Spleen (tissue), 11 donors: ENCODE measurements around the gene NCAPG2. TPM values are rescaled to one million over a fixed set of nuclear protein-coding genes. Genes with fewer than 3 reads are reported as not detected.
"Not testable (repeated sequence)": the region's sequence is repeated elsewhere in the genome, so short reads cannot be mapped to it uniquely, and the experiment has no call there.

Experiments used
- DNase-seq: peaks from one replicate; pipeline ENCODE4 v3.0.0-alpha.2; 2020
- H3K27ac ChIP-seq, 8 donors: fragments of 200-600 bp; sonication (generic) in 7 of 8; 1 replicate in 4 of 8; 2 replicates in 4 of 8; pipeline versions ENCODE4 v1.5.0 to v1.8.0; 2016 to 2021; ENCODE audit warnings: inconsistent platforms in 4 of 8, mild to moderate bottlenecking in 4 of 8, moderate library complexity in 1 of 8
- H3K27me3 ChIP-seq, 7 donors: fragments of 200-600 bp; sonication (generic) in 6 of 7; replicated peaks in 1 of 7; 1 replicate in 4 of 7; 2 replicates in 3 of 7; pipeline versions ENCODE4 v1.5.0 to v1.8.0; 2016 to 2021; ENCODE audit warnings: inconsistent platforms in 3 of 7, mild to moderate bottlenecking in 1 of 7
- H3K36me3 ChIP-seq, 6 donors: fragments of 200-600 bp; sonication (generic) in 5 of 6; 1 replicate in 4 of 6; 2 replicates in 2 of 6; pipeline versions ENCODE4 v1.5.0 to v1.8.0; 2016 to 2021; ENCODE audit warnings: inconsistent platforms in 2 of 6
- H3K4me1 ChIP-seq, 6 donors: fragments of 200-600 bp; sonication (generic) in 5 of 6; 1 replicate in 3 of 6; 2 replicates in 3 of 6; pipeline versions ENCODE4 v1.5.0 to v1.8.0; 2016 to 2021; ENCODE audit warnings: inconsistent platforms in 3 of 6
- H3K4me3 ChIP-seq, 8 donors: fragments of 200-600 bp; sonication (generic) in 7 of 8; 1 replicate in 4 of 8; 2 replicates in 4 of 8; pipeline versions ENCODE4 v1.5.0 to v1.8.0; 2016 to 2021; ENCODE audit warnings: inconsistent platforms in 4 of 8, mild to moderate bottlenecking in 4 of 8, moderate library complexity in 2 of 8
- H3K9me3 ChIP-seq, 8 donors: fragments of 200-600 bp; sonication (generic) in 7 of 8; 1 replicate in 4 of 8; 2 replicates in 4 of 8; pipeline versions ENCODE4 v1.5.0 to v1.8.0; 2016 to 2021; ENCODE audit warnings: inconsistent platforms in 4 of 8
- POLR2A ChIP-seq, 3 donors: fragments of 450-650 bp; IDR thresholded peaks; one replicate each; pipeline ENCODE4 v1.5.1; 2017; ENCODE audit warnings: antibody characterized with exemption in 3 of 3, mild to moderate bottlenecking in 1 of 3
- POLR2AphosphoS5 ChIP-seq, 3 donors: sonication (generic); formaldehyde crosslinking; IDR thresholded peaks; one replicate each; pipeline ENCODE4 v1.5.1; 2017; ENCODE audit warnings: antibody characterized with exemption in 3 of 3
- WGBS, 5 donors: extraction: QIAGEN DNeasy Blood & Tissue Kit in 3 of 5; methylation state at CpG; one replicate each; pipeline versions ENCODE4 v1.1.5 to v1.1.7; 2013 to 2018; 5-methylcytosine and 5-hydroxymethylcytosine counted together
- intact Hi-C: fragments of 100-400 bp; cut with DNase I; formaldehyde crosslinking; loops from one replicate; pipeline ENCODE4 v1.15.0; 2023; ENCODE audit warnings: low total_unique reads
- polyA plus RNA-seq, 3 donors: library from polyadenylated mRNA; stranded (reverse); fragments of 200-250 nt; gene quantifications; one replicate each; pipeline ENCODE4 v1.2.1, GENCODE V29; 2013
- total RNA-seq, 7 donors: library from RNA; depleted of rRNA in 3 of 7; stranded (reverse); fragments of >200 nt in 3 of 7; fragmentation: NEBNext Ultra II Directional in 4 of 7; extraction: Animal tissue kit (Norgen Biotek cat#: 25700) in 4 of 7; gene quantifications; one replicate each; pipeline versions ENCODE4 v1.1.0 to v1.2.1, GENCODE V29; 2016 to 2021
- TF ChIP-seq, protein P1 (sequence below), 11 experiments: fragments of 200-600 bp in 7 of 11; fragments of 450-650 bp in 4 of 11; sonication (generic) in 4 of 11; IDR thresholded peaks in 8 of 11; conservative IDR thresholded peaks in 3 of 11; 1 replicate in 7 of 11; 2 replicates in 4 of 11; pipeline versions ENCODE4 v1.4.0 to v1.8.0; 2016 to 2021; ENCODE audit warnings: antibody characterized with exemption in 11 of 11, inconsistent platforms in 4 of 11, mild to moderate bottlenecking in 1 of 11
- donor health status: healthy with polysubstance abuse.
- donor health status: DM: no; HTN: no; CAD: no; lungs with moderate emphysema.
- donor health status: DM: no; HTN: no; CAD: no.
- donor health status: Bipolar disorder and iron deficiency.
- donor health status: healthy.
- donor health status: DM: no; HTN: no; CAD: no.
- donor health status: DM: yes; HTN: yes; CAD: no.

Gene NCAPG2
- total and polyA plus RNA-seq, 10 donors, result 2.2 to 18.0 (median 10.8) TPM

DNA sequence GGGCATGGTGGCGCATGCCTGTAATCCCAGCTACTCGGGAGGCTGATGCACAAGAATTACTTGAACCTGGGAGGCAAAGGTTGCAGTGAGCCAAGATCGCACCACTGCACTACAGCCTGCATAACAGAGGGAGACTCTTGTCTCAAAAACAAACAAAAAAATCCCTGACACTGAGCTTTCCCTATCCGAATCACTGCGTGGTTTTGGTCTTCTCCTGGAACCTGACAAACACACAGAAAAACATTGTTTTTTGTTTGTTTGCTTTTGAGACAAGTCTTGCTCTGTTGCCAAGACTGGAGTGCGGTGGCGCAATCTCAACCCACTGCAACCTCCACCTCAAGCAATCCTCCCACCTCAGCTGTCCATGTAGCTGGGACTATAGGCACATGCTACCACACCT is 66.6 kb downstream of the NCAPG2 start:
- no peak for TF ChIP-seq POLR2AphosphoS5 (IDR thresholded peaks at IDR 0.05)
- TF ChIP-seq, protein P1, sequence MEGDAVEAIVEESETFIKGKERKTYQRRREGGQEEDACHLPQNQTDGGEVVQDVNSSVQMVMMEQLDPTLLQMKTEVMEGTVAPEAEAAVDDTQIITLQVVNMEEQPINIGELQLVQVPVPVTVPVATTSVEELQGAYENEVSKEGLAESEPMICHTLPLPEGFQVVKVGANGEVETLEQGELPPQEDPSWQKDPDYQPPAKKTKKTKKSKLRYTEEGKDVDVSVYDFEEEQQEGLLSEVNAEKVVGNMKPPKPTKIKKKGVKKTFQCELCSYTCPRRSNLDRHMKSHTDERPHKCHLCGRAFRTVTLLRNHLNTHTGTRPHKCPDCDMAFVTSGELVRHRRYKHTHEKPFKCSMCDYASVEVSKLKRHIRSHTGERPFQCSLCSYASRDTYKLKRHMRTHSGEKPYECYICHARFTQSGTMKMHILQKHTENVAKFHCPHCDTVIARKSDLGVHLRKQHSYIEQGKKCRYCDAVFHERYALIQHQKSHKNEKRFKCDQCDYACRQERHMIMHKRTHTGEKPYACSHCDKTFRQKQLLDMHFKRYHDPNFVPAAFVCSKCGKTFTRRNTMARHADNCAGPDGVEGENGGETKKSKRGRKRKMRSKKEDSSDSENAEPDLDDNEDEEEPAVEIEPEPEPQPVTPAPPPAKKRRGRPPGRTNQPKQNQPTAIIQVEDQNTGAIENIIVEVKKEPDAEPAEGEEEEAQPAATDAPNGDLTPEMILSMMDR (IDR thresholded peaks at IDR 0.05 in 8 of 11, conservative IDR thresholded peaks at IDR 0.05 in 3 of 11), result no peak
- H3K4me1 ChIP-seq, result no peaks in the 10 kb centered on the region
- 83 to 98% (median 96%) methylated on average over 7 of the region's 7 CpGs for WGBS, 5 donors
- DNase-seq, result no peak
- intact Hi-C loops, result no loop called here
- H3K27me3 ChIP-seq, result no peaks in the 10 kb centered on the region
- H3K9me3 ChIP-seq, result no peaks in the 10 kb centered on the region
- H3K27ac ChIP-seq, result no peak overlapping the region
- H3K36me3 ChIP-seq, result peaks cover 0 to 75% (median under 1%) of the 10 kb centered on the region in 6 donors
- H3K4me3 ChIP-seq, result no peak overlapping the region

DNA sequence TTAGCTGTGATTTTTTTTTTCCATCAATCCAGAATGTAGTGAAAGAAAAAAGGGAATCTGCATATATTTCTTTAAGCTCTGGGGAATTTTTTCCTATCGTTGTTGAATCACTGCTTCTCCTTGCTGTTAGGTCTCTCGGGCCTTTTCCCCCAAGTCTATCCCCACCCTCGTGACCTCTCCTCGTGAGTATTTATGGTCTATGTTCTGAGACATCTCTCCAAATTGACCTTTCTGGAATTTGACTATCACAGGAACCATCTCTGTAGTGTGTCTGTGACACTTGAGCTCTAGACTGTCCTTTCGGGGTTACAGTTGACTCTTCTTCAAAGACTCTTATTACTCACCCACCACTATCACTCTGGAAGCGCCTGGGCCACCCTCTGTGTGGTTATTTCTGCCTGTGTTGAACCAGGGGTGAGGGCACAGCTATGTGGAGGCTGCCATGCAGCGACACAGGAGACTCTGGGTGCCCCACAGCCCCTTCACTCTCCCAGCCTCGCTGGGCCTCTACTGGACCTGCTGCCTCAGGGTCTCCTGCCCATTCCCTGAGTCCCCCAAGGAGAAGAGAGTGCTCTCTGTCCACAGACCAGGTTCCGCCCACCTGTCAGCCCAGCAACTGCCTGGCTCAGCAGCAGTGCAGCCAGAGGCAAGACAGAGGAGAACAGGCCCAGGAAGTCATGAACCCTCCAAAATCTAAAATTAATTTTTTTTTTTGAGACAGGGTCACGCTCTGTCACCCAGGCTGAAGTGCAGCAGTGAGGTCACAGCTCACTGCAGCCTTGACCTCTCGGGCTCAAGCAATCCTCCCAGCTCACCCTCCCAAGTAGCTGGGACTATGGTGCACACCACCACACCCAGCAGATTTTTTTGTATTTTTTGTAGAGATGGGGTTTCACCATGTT is 71.3 kb downstream of the NCAPG2 start:
- Histone ChIP-seq H3K36me3 (peaks cover 0 to 74% (median 5%) of the 10 kb centered on the region in 6 donors), H3K9me3 (no peaks in the 10 kb centered on the region), H3K4me3 (no peak overlapping the region), H3K27ac (no peak overlapping the region), H3K4me1 (no peaks in the 10 kb centered on the region), H3K27me3 (no peaks in the 10 kb centered on the region)
- no peak for DNase-seq
- WGBS, 5 donors, result 88 to 93% (median 90%) methylated on average over 11 of the region's 11 CpGs
- intact Hi-C loops, result no loop called here
- TF ChIP-seq POLR2AphosphoS5 (IDR thresholded peaks at IDR 0.05) (no peak), POLR2A (IDR thresholded peaks at IDR 0.05) (no peak)
- TF ChIP-seq, protein P1 (IDR thresholded peaks at IDR 0.05 in 8 of 11, conservative IDR thresholded peaks at IDR 0.05 in 3 of 11), result no peak

DNA sequence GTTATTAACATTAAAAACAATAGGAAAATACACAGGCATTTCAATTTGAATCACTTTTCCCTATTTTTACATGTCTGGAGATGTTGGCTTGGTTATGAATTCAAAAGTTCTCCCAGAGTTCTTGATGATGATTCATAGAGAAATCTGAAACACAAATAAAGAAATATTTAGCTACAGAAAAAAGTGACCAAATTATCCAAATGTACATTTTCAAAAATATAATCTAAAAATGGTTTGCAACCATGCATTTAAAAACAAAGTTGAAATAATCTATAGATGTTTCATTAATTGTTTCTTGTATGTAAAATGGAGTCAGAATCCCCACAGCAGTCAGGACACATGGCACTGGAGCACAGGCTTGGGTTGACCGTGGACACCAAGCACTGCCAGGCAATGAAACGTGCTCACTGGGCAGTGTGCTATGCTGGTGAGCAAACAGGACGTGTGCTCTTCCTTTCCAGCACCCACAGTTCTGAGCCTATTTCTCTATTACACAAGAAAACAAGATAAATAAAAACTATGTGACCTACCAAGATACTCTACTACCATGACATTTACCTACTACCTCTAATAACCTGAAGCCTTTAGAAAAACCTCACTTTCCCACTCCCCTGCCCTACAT is 72.9 kb downstream of the NCAPG2 start:
- Histone ChIP-seq H3K27me3 (no peaks in the 10 kb centered on the region), H3K9me3 (no peaks in the 10 kb centered on the region), H3K36me3 (peaks cover 0 to 70% (median 5%) of the 10 kb centered on the region in 6 donors), H3K27ac (no peak overlapping the region), H3K4me1 (no peaks in the 10 kb centered on the region), H3K4me3 (no peak overlapping the region)
- WGBS, 5 donors, result 86 to 98% (median 90%) methylated on average over 3 of the region's 3 CpGs
- TF ChIP-seq POLR2AphosphoS5 (IDR thresholded peaks at IDR 0.05) (no peak), POLR2A (IDR thresholded peaks at IDR 0.05) (no peak)
- TF ChIP-seq, protein P1 (IDR thresholded peaks at IDR 0.05 in 8 of 11, conservative IDR thresholded peaks at IDR 0.05 in 3 of 11), result no peak
- intact Hi-C loops, result no loop called here
- DNase-seq, result no peak

DNA sequence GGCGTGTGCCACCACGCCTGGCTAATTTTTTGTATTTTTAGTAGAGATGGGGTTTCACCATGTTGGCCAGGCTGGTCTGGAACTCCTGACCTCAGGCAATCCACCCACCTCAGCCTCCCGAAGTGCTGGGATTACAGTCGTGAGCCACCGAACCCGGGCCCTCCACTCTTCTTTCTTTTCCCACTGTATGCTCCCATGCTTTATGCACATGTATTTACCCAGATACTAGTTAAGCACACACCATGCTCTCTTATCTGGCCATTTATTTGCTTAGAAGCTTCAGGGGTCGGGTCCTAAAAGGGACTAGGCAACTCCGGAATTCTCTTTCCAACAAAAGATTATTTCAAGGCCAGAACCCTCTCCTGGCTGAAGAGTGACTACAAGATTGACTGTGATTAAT is 78.3 kb downstream of the NCAPG2 start:
- H3K4me1 ChIP-seq, intact Hi-C loops, H3K4me3 ChIP-seq, H3K27me3 ChIP-seq, DNase-seq, H3K27ac ChIP-seq, H3K9me3 ChIP-seq: not testable (repeated sequence)
- peaks cover 0 to 62% (median 5%) of the 10 kb centered on the region in 6 donors for H3K36me3 ChIP-seq
- whole genome bisulfite sequencing, 5 donors, result 89 to 98% (median 94%) methylated on average over 8 of the region's 8 CpGs
